ENCODE data around the gene RRP1. TPM values are rescaled to one million over a fixed set of nuclear protein-coding genes. Genes with fewer than 3 reads are reported as not detected.
A peak's percentile ranks its signal among the peaks of the same experiment; 100 is the strongest.

Gene RRP1
- total and polyA plus RNA-seq, 9 of the 15 experiments (the other 6 are each of a cell fraction or from before 2014, with no cell fraction given), result 0.89 to 105 (median 51.6) TPM

GRCh38 chr21:43775795-43776430, 13.5 kb upstream of the RRP1 start, which contains the start of gene CSTB (continued):
- TF ChIP-seq SMAD3 (CRISPR knock-in tag; conservative IDR thresholded peaks at IDR 0.05) (0 out of 2 replicates have a peak, but pooled peaks have one; percentile 38), E2F3 (CRISPR knock-in tag; IDR thresholded peaks at IDR 0.05) (peak; percentile 68; the same call in 1 of the 2 replicates), CGGBP1 (CRISPR knock-in tag; IDR thresholded peaks at IDR 0.05) (no peak), FOXM1 (IDR thresholded peaks at IDR 0.05; ENCODE audit: low read depth) (no peak), FOXM1 (CRISPR knock-in tag; IDR thresholded peaks at IDR 0.05; ENCODE audit: low read depth) (no peak), NR1H2 (CRISPR knock-in tag; IDR thresholded peaks at IDR 0.05) (no peak), ZNF274 (IDR thresholded peaks at IDR 0.05; ENCODE audit: borderline replicate concordance, low read depth, low read length) (no peak), ILF3 (IDR thresholded peaks at IDR 0.05; ENCODE audit: borderline replicate concordance) (no peak), NFYB (IDR thresholded peaks at IDR 0.05; ENCODE audit: extremely low read depth, insufficient read length) (no peak), HBP1 (CRISPR knock-in tag; IDR thresholded peaks at IDR 0.05) (0 out of 2 replicates have a peak, but pooled peaks have one; percentile 57), RFX5 (IDR thresholded peaks at IDR 0.05; ENCODE audit: low read depth, low read length) (no peak), MYNN (IDR thresholded peaks at IDR 0.05) (no peak), MYNN (CRISPR knock-in tag; IDR thresholded peaks at IDR 0.05) (no peak), GATAD2B (IDR thresholded peaks at IDR 0.05; ENCODE audit: borderline replicate concordance) (0 out of 2 replicates have a peak, but pooled peaks have one; percentile 11), ZNF3 (CRISPR knock-in tag; IDR thresholded peaks at IDR 0.05) (no peak), CBFA2T2 (conservative IDR thresholded peaks at IDR 0.05) (peak; percentile 89), PRMT5 (CRISPR knock-in tag; IDR thresholded peaks at IDR 0.05) (no peak), NFRKB (IDR thresholded peaks at IDR 0.05; ENCODE audit: low read depth) (no peak), ZNF707 (CRISPR knock-in tag; conservative IDR thresholded peaks at IDR 0.05) (no peak), ZNF124 (CRISPR knock-in tag; IDR thresholded peaks at IDR 0.05) (no peak), BRD9 (IDR thresholded peaks at IDR 0.05; ENCODE audit: low read depth, partially characterized antibody) (no peak), CAMTA2 (CRISPR knock-in tag; conservative IDR thresholded peaks at IDR 0.05) (no peak; the same call in 1 of the 2 replicates), ZBTB33 (CRISPR knock-in tag; IDR thresholded peaks at IDR 0.05) (0 out of 2 replicates have a peak, but pooled peaks have one; percentile 37), ASH1L (IDR thresholded peaks at IDR 0.05; ENCODE audit: borderline replicate concordance, low read depth, partially characterized antibody) (no peak), JUN (IDR thresholded peaks at IDR 0.05; ENCODE audit: borderline replicate concordance, low read depth, low read length) (no peak), JUN (CRISPR knock-in tag; IDR thresholded peaks at IDR 0.05; ENCODE audit: borderline replicate concordance) (no peak; the same call in 1 of the 2 replicates), NCOR1 (IDR thresholded peaks at IDR 0.05) (no peak)

Measured in K562 (cell line).